HepG2 (cell line): Measurements from ENCODE around the gene EEF1A2. TPM values are rescaled to one million over a fixed set of nuclear protein-coding genes. Genes with fewer than 3 reads are reported as not detected.

Experiments used
- ATAC-seq: fragments of 200-7000 bp; cut with Tn5 transposase; 3 replicates; pipeline ENCODE4 v1.9.1; 2020; ENCODE audit warnings: mild to moderate bottlenecking, moderate library complexity
- BruUV-seq: library from RNA; stranded (reverse); fragments of 400-500 nt; replicated peaks from 2 replicates; lab custom pipeline; 2021; lab: Mats Ljungman, UMichigan
- CTCF ChIA-PET: fragments of 300-600 bp; formaldehyde crosslinking; extraction: SDS; loops from one replicate; lab custom pipeline; 2021; ENCODE audit warnings: low total read pairs, inconsistent platforms, low intra/inter-chr PET ratio; lab: Yijun Ruan, JAX
- POLR2A ChIA-PET: fragments of 350-600 bp; sonication (Branson Sonifier 250); formaldehyde crosslinking; loops from one replicate; lab custom pipeline; 2020; ENCODE audit warnings: antibody characterized with exemption, inconsistent platforms; lab: Yijun Ruan, JAX
- DNase-seq: peaks from one replicate; pipeline ENCODE4 v3.0.0-alpha.2; 2015; ENCODE audit warnings: low spot score
- FAIRE-seq: peaks from 3 replicates; lab custom pipeline; 2011; peaks lifted over from hg19 to GRCh38; lab: Jason Lieb, UNC
- H2AFZ ChIP-seq: one replicate; pipeline ENCODE4 v1.6.1; 2011; ENCODE audit warnings: low read length, inconsistent platforms
- H3K27ac ChIP-seq: fragments of 300-600 bp; 3 replicates; pipeline ENCODE4 v1.8.0; 2011; ENCODE audit warnings: mixed run types, mild to moderate bottlenecking, mixed read lengths, low read length, inconsistent platforms; ENCODE audit not compliant: insufficient read depth; ENCODE audit errors: extremely low read length
- H3K27me3 ChIP-seq, 2 experiments: fragments of 200-600 bp in 1 of 2; 2 replicates in 1 of 2; 3 replicates in 1 of 2; pipeline versions ENCODE4 v1.6.0 to v1.8.0; 2011; ENCODE audit warnings: low read length in 2 of 2, mild to moderate bottlenecking in 2 of 2, moderate library complexity in 2 of 2, inconsistent platforms in 1 of 2; ENCODE audit not compliant: insufficient read depth in 2 of 2, control insufficient read depth in 1 of 2
- H3K36me3 ChIP-seq, 2 experiments: fragments of 200-600 bp in 1 of 2; replicated peaks in 1 of 2; 2 replicates in 1 of 2; 3 replicates in 1 of 2; pipeline versions ENCODE4 v1.5.1 to v1.8.0; 2011; ENCODE audit warnings: low read length in 2 of 2, inconsistent platforms in 1 of 2; ENCODE audit not compliant: insufficient read depth in 2 of 2, control insufficient read depth in 1 of 2
- H3K4me1 ChIP-seq: 2 replicates; pipeline ENCODE4 v1.5.1; 2012; ENCODE audit warnings: low read length, inconsistent platforms; ENCODE audit not compliant: insufficient read depth
- H3K4me2 ChIP-seq: 2 replicates; pipeline ENCODE4 v1.6.0; 2011; ENCODE audit warnings: low read depth, low read length, inconsistent platforms
- H3K4me3 ChIP-seq, 3 experiments: fragments of 200-600 bp in 1 of 3; sonication (generic), shearing (Covaris generic) in 1 of 3; replicated peaks in 1 of 3; 2 replicates each; pipeline ENCODE4 v1.5.1; 2011 to 2016; ENCODE audit warnings: low read length in 3 of 3, inconsistent platforms in 2 of 3, low read depth in 2 of 3, mild to moderate bottlenecking in 2 of 3, control low read depth in 1 of 3, mixed read lengths in 1 of 3; ENCODE audit not compliant: insufficient read depth in 1 of 3
- H3K79me2 ChIP-seq: one replicate; pipeline ENCODE4 v1.6.1; 2011; ENCODE audit warnings: low read length, inconsistent platforms; ENCODE audit not compliant: insufficient read depth
- H3K9ac ChIP-seq: 2 replicates; pipeline ENCODE4 v1.6.0; 2011; ENCODE audit warnings: mild to moderate bottlenecking, low read depth, low read length, inconsistent platforms; ENCODE audit not compliant: insufficient read depth
- H3K9me3 ChIP-seq: 2 replicates; pipeline ENCODE4 v1.5.1; 2012; ENCODE audit warnings: mild to moderate bottlenecking, low read length
- H4K20me1 ChIP-seq: 2 replicates; pipeline ENCODE4 v1.6.0; 2011; ENCODE audit warnings: inconsistent platforms, mild to moderate bottlenecking, low read length, moderate library complexity; ENCODE audit not compliant: insufficient read depth
- DNMT1 ChIP-seq: sonication (generic); formaldehyde crosslinking; IDR thresholded peaks from 2 replicates; pipeline ENCODE4 v1.5.1; 2020; ENCODE audit warnings: mild to moderate bottlenecking, missing genetic modification reagents
- HDAC1 ChIP-seq: sonication (generic); formaldehyde crosslinking; IDR thresholded peaks from 2 replicates; pipeline ENCODE4 v1.5.1; 2020; ENCODE audit warnings: mild to moderate bottlenecking, missing genetic modification reagents
- MTA1 ChIP-seq: sonication (generic); formaldehyde crosslinking; IDR thresholded peaks from 2 replicates; pipeline ENCODE4 v1.4.0; 2020; ENCODE audit warnings: missing genetic modification reagents, mild to moderate bottlenecking, borderline replicate concordance
- NCOA1 ChIP-seq: sonication (generic); formaldehyde crosslinking; IDR thresholded peaks from 2 replicates; pipeline ENCODE4 v1.9.0; 2021; ENCODE audit warnings: missing genetic modification reagents
- POLR2AphosphoS2 ChIP-seq: IDR thresholded peaks from 2 replicates; pipeline ENCODE4 v1.6.1; 2011; ENCODE audit warnings: low read depth, low read length, improper control_type of control experiment
- SP4 ChIP-seq: sonication (generic); formaldehyde crosslinking; IDR thresholded peaks from 2 replicates; pipeline ENCODE4 v1.8.1; 2023; ENCODE audit warnings: mild to moderate bottlenecking, missing genetic modification reagents
- SPEN ChIP-seq: sonication (generic); formaldehyde crosslinking; IDR thresholded peaks from 2 replicates; pipeline ENCODE4 v1.5.1; 2020; ENCODE audit warnings: low read depth, mild to moderate bottlenecking, missing genetic modification reagents
- ZNF552 ChIP-seq: sonication (generic); formaldehyde crosslinking; IDR thresholded peaks from 2 replicates; pipeline ENCODE4 v1.9.0; 2022; ENCODE audit warnings: missing genetic modification reagents, mild to moderate bottlenecking, borderline replicate concordance
- ZNF619 ChIP-seq: sonication (generic); formaldehyde crosslinking; IDR thresholded peaks from 2 replicates; pipeline ENCODE4 v1.4.0; 2020; ENCODE audit warnings: mild to moderate bottlenecking, missing genetic modification reagents
- ZNF670 ChIP-seq: sonication (generic); formaldehyde crosslinking; IDR thresholded peaks from 2 replicates; pipeline ENCODE4 v1.8.0; 2022; ENCODE audit warnings: mild to moderate bottlenecking, missing genetic modification reagents, borderline replicate concordance
- ZNF776 ChIP-seq: sonication (generic); formaldehyde crosslinking; IDR thresholded peaks from 2 replicates; pipeline ENCODE4 v1.4.0; 2020; ENCODE audit warnings: mild to moderate bottlenecking, missing genetic modification reagents
- WGBS: methylation state at CpG from one replicate; pipeline ENCODE4 v1.1.6; 2017; ENCODE audit warnings: low lambda C conversion rate; 5-methylcytosine and 5-hydroxymethylcytosine counted together
- in situ Hi-C: cut with HindIII; loops from 2 replicates; pipeline ENCODE4 v1.10.0; 2017; ENCODE audit warnings: low pct_unique_long_range_greater_than_20kb; ENCODE audit not compliant: extremely low pct_ligation_motif_present
- intact Hi-C: fragments of 100-400 bp; cut with micrococcal nuclease; formaldehyde crosslinking; loops from one replicate; pipeline ENCODE4 v1.10.0; 2022; ENCODE audit not compliant: unreplicated experiment
- polyA plus RNA-seq, 8 experiments: library from polyadenylated mRNA; depleted of rRNA in 3 of 8; stranded (reverse) in 7 of 8; unstranded in 1 of 8; fragments of >200 nt; fragmentation: Illumina TruSeq in 4 of 8; extraction: Trizol in 4 of 8; gene quantifications; 2 replicates each; pipeline versions ENCODE4 v1.2.1 to v1.2.3, GENCODE V29; 2011 to 2016; ENCODE audit warnings: low read depth in 4 of 8, missing spikeins in 1 of 8, mixed read lengths in 1 of 8; ENCODE audit not compliant: insufficient read depth in 1 of 8
- total RNA-seq, 5 experiments: library from RNA; depleted of rRNA; stranded (reverse); fragments of >200 nt; fragmentation: Illumina TruSeq; extraction: Trizol; gene quantifications; 2 replicates each; pipeline ENCODE4 v1.2.3, GENCODE V29; 2016; ENCODE audit warnings: low read depth in 1 of 5
- TF ChIP-seq, protein P1 (sequence below): IDR thresholded peaks from 2 replicates; pipeline ENCODE4 v1.6.1; 2016
- TF ChIP-seq, protein P2 (sequence below): sonication (generic); formaldehyde crosslinking; IDR thresholded peaks from 2 replicates; pipeline ENCODE4 v1.9.0; 2021; ENCODE audit warnings: missing genetic modification reagents, borderline replicate concordance

Gene EEF1A2
- total and polyA plus RNA-seq, 2 of the 13 experiments (the other 11 are each of a cell fraction or from before 2014, with no cell fraction given), result 0.44 to 0.87 TPM

- TF ChIP-seq ZNF619 (CRISPR knock-in tag) (no peak), DNMT1 (CRISPR knock-in tag) (no peak), ZNF776 (CRISPR knock-in tag) (no peak), SP4 (CRISPR knock-in tag) (no peak), NCOA1 (no peak), HDAC1 (CRISPR knock-in tag) (0 out of 2 replicates have a peak, but pooled peaks have one; percentile 16), POLR2AphosphoS2 (no peak), ZNF552 (no peak), MTA1 (CRISPR knock-in tag) (0 out of 2 replicates have a peak, but pooled peaks have one; percentile 42), ZNF670 (CRISPR knock-in tag) (0 out of 2 replicates have a peak, but pooled peaks have one; percentile 35), SPEN (no peak)
- TF ChIP-seq, protein P1, sequence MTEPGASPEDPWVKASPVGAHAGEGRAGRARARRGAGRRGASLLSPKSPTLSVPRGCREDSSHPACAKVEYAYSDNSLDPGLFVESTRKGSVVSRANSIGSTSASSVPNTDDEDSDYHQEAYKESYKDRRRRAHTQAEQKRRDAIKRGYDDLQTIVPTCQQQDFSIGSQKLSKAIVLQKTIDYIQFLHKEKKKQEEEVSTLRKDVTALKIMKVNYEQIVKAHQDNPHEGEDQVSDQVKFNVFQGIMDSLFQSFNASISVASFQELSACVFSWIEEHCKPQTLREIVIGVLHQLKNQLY (CRISPR knock-in tag), result no peak
- TF ChIP-seq, protein P2, sequence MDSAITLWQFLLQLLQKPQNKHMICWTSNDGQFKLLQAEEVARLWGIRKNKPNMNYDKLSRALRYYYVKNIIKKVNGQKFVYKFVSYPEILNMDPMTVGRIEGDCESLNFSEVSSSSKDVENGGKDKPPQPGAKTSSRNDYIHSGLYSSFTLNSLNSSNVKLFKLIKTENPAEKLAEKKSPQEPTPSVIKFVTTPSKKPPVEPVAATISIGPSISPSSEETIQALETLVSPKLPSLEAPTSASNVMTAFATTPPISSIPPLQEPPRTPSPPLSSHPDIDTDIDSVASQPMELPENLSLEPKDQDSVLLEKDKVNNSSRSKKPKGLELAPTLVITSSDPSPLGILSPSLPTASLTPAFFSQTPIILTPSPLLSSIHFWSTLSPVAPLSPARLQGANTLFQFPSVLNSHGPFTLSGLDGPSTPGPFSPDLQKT (CRISPR knock-in tag), result no peak
- TF ChIP-seq, all 625 proteins: peak for 3
- in situ Hi-C loops, result loop anchor here (5.0 kb wide), 1 partner anchor 38 kb away; no protein-coding TSS in a partner anchor
- no peaks in the 10 kb centered on the region for H3K9me3 ChIP-seq
- intact Hi-C loops, result loop anchor here (2.0 to 10.0 kb wide), 5 partner anchors 88 to 433 kb away; partner anchors contain the start of genes GMEB2, LIME1, RTEL1 and SLC2A4RG
- WGBS, result 70% methylated on average over 12 of the region's 12 CpGs
- no peak for DNase-seq
- no peaks in the 10 kb centered on the region for H4K20me1 ChIP-seq
- no TSS peak for BruUV-seq
- no peaks in the 10 kb centered on the region for H3K36me3 ChIP-seq
- H3K4me2 ChIP-seq, result no peak overlapping the region
- no peak overlapping the region for H3K27ac ChIP-seq
- peaks cover 51% of the 10 kb centered on the region for H3K4me1 ChIP-seq
- ATAC-seq, result no peak
- ChIA-PET CTCF (interaction anchor here (2.7 kb wide), 1 partner anchor 40 kb away, joined by 29 read pairs; no protein-coding TSS in a partner anchor), POLR2A (interaction anchor here (0.8 to 2.2 kb wide), 4 partner anchors 18 to 326 kb away, joined by 3 to 12 read pairs (median 7); partner anchors contain the start of genes PPDPF, RTEL1 and TPD52L2)
- H3K9ac ChIP-seq, result no peak overlapping the region
- H3K79me2 ChIP-seq, result no peaks in the 10 kb centered on the region
- FAIRE-seq, result no peak
- no peak overlapping the region for H3K4me3 ChIP-seq
- peaks cover 45 to 69% of the 10 kb centered on the region in 2 experiments for H3K27me3 ChIP-seq
- H2AFZ ChIP-seq, result no peak overlapping the region
Observed at GRCh38 chr20:63539092-63539430, 40.2 kb upstream of the EEF1A2 start.
